ENCODE results near the gene HSPH1. TPM values are rescaled to one million over a fixed set of nuclear protein-coding genes. Genes with fewer than 3 reads are reported as not detected.
"Not testable (repeated sequence)": the region's sequence is repeated elsewhere in the genome, so short reads cannot be mapped to it uniquely, and the experiment has no call there.

Gene HSPH1
- total RNA-seq, 1 experiment from 2014 or later: 127 TPM

DNA sequence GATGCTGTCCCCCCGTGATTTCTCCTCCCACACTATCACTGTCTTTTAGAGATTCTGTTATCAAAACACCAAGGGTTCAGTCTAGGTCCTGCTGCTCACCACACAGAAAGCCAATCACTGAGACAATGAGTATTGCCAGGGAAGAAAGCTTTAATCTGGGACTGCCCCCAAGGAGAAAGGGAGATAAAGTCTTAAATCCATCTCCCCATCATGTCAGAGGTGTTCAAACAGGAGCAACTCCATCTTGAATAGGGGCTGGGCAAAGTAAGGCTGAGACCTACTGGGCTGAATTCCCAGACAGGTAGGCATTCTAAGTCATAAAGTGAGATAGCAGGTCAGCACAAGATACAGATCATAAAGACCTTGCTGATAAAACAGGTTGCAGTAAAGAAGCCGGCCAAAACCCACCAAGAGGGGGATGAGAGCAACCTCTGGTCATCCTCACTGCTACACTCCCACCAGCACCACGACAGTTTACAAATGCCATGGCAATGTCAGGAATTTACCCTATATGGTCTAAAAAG is 63.7 kb downstream of the HSPH1 start:
- DNase-seq (ENCODE audit: low read depth): not testable (repeated sequence)

DNA sequence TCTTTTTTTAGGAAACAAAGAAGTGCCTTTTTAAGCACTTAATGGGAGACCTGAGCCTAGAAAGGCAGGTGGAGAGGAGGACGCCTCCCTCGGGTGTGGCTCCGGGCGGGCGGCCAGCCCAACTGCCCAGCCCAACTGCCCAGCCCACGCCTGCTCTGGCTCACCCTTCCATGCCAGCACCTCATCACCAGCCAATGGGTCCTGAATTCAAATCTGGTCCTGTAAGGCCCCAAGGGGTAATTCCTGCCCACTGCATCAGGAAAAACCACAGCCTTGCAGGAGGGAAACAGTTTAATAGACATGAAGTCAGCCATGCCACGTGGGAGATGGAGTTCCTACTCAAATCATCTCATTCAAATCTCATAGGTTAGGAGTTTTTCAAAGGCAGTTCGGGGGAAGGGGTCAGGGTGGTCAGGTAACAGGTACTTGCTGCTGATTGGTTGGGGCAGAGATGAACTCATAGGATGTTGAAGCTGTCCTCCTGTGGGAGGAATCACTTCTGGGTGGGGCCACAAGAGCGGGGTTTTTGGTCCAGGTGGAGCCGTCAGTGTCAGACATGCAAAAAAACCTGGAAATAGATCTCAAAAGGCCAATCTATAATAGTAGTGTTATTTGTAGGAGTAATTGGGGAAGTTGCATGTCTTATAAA is 64.9 kb downstream of the HSPH1 start:
- no peak for DNase-seq (ENCODE audit: low read depth)

DNA sequence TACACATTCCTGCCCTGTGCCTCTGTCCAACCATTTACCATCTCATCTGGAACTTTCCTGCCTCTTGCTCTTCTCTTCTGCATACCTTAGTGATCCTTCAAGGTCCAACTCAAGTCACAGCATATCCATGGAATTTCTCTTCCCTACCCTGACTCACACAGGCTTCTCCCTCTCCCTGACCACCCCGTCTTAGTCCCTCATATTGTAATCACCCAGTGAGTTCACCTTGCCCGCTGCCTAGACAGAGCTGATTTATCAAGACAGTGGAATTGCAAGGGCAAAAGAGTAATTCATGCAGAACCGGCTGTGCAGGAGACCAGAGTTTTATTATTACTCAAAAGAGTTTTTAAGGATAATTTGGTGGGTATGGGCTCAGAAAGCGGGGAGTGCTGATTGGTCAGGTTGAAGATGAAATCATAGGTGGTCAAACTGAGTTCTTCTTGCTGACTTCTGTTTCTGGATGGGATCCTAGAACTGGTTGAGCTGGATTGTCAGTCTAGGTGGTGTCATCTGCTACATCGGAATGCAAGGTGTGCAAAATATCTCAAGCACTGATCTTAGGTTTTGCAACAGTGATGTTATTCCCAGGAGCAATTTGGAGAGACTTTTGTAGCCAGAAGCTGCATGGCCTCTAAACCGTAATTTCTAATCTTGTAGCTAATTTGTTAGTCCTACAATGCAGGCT is 67.2 kb downstream of the HSPH1 start:
- DNase-seq (ENCODE audit: low read depth): no peak

DNA sequence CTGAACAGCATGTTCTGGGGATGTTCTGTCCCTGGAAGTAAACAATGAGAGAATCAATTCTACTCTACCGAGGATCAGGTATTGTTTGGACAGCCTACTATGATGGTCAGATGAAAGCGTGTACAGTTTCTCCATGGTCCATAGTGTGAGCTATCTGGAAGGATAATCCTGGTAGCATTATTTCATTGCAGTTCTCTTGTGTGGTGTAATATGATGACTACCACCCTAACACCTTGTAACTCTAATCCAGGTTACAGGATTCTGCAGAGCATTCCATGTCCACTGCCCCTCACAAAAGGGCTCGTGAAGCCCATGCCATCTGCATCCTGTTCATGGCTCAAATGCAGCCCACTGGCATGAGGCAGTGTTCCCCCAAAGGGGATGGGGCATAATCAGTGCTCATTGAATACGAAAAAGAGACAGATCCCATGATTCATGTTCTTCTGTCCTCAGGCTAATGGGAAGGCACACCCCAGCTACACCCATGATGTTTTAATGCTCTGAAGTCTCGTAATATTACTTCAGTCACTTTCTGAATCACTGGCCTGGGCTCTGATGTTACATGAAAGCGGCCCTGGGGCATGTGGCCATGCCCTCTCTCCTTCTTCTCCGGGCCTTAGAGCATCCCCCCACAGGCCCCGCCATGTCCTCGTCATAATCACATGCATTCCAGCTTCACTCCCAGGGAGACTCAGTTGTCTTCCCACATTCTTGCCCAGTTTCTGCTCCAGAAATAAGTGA is 68.4 kb downstream of the HSPH1 start:
- DNase-seq (ENCODE audit: low read depth): no peak

DNA sequence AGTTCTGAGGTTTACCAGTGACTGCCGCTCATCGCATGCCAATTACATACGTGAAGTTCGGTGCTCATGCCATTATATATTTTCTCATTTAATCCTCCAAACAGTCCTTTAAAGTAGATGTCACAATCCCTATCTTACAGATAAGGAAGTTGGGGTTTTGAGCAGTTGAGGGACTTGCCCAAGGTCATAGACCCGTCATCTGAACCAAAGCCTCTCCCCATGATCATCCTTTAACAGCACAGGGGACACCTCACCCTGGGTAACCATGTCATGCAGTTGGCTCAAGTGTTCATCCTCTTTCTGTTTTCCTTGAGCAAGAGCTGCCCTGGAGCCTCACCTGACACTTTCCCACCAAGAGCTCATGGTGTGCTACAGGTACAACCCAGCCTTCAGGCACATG is 69.1 kb downstream of the HSPH1 start:
- no peak for DNase-seq (ENCODE audit: low read depth)

DNA sequence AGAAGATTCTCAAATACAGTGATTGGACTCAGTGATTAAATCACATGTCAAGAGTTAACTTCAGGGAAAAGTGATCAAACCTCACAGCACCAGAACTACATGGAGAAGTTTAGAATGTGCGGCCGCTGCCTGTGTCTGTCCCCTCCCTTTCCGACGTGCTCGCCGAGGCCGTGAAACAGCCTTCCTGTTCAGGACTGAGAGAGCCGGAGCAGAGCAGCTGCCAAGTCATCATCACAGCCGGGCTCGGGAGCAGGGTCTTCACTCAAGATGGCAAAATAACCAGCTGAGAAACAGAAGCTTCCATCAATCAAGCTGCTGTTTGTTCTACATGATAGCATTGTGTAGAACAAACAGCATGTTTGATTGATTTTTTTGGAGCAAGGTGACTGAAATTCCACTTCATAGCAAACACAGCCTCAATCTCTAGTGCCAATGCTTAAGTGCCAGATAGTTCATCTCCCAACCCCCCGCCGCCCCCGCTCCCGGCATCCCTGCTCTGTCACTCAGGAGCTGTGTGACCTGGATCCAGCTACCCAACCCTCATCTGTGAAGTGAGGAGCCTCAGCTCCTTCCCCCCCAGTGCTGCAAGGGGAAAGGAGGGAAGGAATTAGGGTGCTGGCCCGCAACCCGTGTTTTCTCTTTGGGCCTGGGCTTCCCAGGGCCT is 70.6 kb downstream of the HSPH1 start:
- no peak for DNase-seq (ENCODE audit: low read depth)

DNA sequence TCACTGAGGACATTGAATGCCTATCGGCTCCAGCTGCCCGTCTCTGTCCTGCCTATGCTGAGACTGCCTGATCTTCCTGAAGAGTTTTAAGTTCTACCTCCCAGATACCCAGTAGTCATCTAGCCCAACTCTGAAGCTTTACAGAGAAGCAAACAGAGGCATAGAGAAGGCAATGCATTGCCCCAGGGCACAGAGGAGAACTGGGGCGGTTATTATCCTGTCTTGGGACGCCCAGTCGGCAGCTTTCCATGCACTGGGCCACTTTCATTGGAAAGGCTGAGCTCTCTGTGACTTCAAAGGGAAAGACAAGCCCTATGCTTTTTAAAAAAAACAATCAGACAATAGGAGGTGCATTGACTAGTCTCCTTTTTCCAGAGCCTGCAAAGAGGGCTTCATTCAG is 71.6 kb downstream of the HSPH1 start:
- no peak for DNase-seq (ENCODE audit: low read depth)

DNA sequence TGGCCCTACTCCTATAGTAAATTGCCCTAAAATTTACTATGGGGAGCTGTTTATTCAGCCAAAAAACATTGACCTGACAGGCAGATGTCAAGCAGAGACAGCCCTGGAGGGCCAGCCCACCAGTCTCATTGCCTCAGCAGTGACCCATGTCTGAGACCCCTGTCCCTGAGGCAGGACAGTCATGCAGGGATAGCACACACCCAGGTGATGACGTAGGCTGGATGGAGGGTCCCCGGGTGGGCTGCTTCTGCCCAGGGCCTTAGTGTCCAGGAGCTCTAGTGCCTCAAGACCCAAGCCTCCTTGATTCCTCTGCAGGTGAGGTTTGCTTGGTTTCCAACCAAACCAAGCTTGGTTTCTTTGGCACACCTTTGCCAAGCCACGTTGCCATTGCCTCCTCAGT is 72.1 kb downstream of the HSPH1 start:
- no peak for DNase-seq (ENCODE audit: low read depth)

DNA sequence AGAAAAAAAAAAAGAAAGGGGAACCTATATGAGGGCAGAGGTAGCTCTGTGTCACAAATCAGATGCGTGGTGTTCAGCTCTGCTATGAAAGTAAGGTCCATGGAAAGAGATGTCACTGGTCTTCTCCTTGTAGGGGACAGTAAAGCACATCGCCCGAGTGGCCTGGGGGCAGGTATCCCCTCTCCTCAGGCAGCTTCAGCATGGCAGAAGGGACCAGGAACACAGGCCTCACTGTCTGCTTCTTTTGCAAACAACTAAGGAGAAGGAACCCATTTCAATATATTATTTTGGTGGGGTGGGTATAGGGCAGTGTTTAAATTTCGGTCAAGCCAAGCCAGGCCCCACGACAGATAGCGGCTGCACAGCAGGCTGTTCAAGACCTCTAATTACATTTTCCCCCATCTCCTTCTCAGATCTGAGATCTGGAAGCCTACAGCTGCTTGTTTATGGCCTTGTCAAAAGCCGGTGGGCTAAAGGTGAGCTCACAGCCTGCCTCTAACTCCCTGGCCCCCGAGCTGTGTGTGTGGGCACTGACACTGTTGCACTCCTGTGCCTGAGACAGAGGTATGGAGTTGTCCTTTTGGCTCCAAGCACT is 72.8 kb downstream of the HSPH1 start:
- no peak for DNase-seq (ENCODE audit: low read depth)

Other genes with a start within 250 kb of the HSPH1 start
- gene TEX26, start 229.2 kb downstream of the HSPH1 start, total RNA-seq (2014; rRNA removed; shearing (Covaris generic)): not detected in 2 replicates
- 15.0 and 15.8 TPM in 2 replicates for gene B3GLCT, start 38.1 kb upstream of the HSPH1 start, total RNA-seq (2014; rRNA removed; shearing (Covaris generic))

All from HT1080 (cell line).